ENCODE measurements around the gene ABI1. TPM values are rescaled to one million over a fixed set of nuclear protein-coding genes. Genes with fewer than 3 reads are reported as not detected.

ABI1 gene
- total RNA-seq, 3 donors from 2014 or later (not counting 1 experiment from before 2014, with no cell fraction given) = 94.8 to 116 (median 113) TPM

DNA sequence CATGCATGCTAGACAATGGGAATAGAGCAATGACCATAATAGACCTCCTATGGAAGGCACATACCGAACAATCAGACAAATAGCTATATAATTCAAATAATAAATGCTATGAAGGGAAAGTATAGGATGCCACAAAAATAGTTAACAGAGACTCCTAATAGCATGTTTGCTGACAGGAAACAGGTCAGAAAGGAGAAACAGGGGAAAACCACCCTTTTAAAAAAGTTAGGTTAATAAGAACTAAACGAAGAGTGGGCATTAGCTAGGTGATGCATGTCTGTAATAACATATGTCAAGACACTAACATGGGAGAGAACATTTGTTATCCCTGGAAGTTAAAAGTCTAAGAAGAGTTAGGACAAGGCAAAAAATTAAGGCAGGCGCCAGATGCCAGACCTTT is 58.9 kb downstream of the ABI1 start:
- DNase-seq (no peak), ATAC-seq (no peak)
- no peak for TF ChIP-seq CTCF (IDR thresholded peaks at IDR 0.05)
- Histone ChIP-seq H3K27ac (ENCODE audit: low read length) (no peak overlapping the region), H3K9me3 (ENCODE audit: control insufficient read depth, insufficient read depth, low read length) (no peaks in the 10 kb centered on the region), H3K27me3 (ENCODE audit: control insufficient read depth, insufficient read depth, low read length) (no peaks in the 10 kb centered on the region), H3K4me1 (ENCODE audit: control insufficient read depth, insufficient read depth, low read length) (peaks cover 6% of the 10 kb centered on the region), H3K36me3 (ENCODE audit: control insufficient read depth, insufficient read depth, low read length) (peaks cover 2% of the 10 kb centered on the region), H3K4me3 (ENCODE audit: low read length) (no peak overlapping the region)
- intact Hi-C loops (cut with micrococcal nuclease) = no loop called here
- Mint-ChIP-seq H3K27ac (peak overlapping the region; percentile 24 to 46), H3K9me3 (no peaks in the 10 kb centered on the region), H3K4me1 (peaks cover 88 to 91% of the 10 kb centered on the region in 2 donors), H3K4me3 (no peak overlapping the region), H3K27me3 (ENCODE audit: low read depth in 2 of 2) (no peaks in the 10 kb centered on the region), H3K36me3 (no peaks in the 10 kb centered on the region)
- WGBS (ENCODE audit: insufficient coverage) = 14% methylated on average over 1 of the region's 3 CpGs

DNA sequence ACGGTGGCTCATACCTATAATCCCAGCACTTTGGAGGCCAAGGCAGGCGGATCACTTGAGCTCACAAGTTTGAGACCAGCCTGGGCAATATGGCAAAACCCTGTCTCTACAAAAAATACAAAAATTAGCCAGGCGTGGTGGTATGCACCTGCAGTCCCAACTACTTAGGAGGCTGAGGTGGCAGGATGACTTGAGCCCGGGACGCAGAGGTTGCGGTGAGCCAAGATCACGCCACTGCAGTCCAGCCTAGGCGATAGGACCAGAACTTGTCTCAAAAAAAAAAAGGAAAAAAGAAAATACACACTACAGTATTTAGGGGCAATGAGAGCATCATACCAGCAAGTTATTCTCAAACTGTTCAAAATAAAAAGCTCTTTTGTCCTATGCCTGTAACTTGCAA is 59.5 kb downstream of the ABI1 start:
- peak overlapping the region in 1 of 2 donors; percentile 24 for H3K27ac Mint-ChIP-seq
- no peak for DNase-seq
- H3K4me3 ChIP-seq (ENCODE audit: low read length) = no peak overlapping the region
- H3K36me3 ChIP-seq (ENCODE audit: control insufficient read depth, insufficient read depth, low read length) = no peaks in the 10 kb centered on the region
- no peak overlapping the region for H3K4me3 Mint-ChIP-seq
- WGBS (ENCODE audit: insufficient coverage) = 92% methylated on average over 8 of the region's 8 CpGs
- intact Hi-C loops (cut with micrococcal nuclease) = no loop called here
- ATAC-seq = no peak
- no peak overlapping the region for H3K27ac ChIP-seq (ENCODE audit: low read length)
- no peaks in the 10 kb centered on the region for H3K9me3 Mint-ChIP-seq
- no peak for TF ChIP-seq CTCF (IDR thresholded peaks at IDR 0.05)
- H3K4me1 Mint-ChIP-seq = peaks cover 82 to 90% of the 10 kb centered on the region in 2 donors
- no peaks in the 10 kb centered on the region for H3K36me3 Mint-ChIP-seq
- no peaks in the 10 kb centered on the region for H3K9me3 ChIP-seq (ENCODE audit: control insufficient read depth, insufficient read depth, low read length)
- peaks cover 6% of the 10 kb centered on the region for H3K4me1 ChIP-seq (ENCODE audit: control insufficient read depth, insufficient read depth, low read length)
- H3K27me3 ChIP-seq (ENCODE audit: control insufficient read depth, insufficient read depth, low read length) = no peaks in the 10 kb centered on the region
- H3K27me3 Mint-ChIP-seq (ENCODE audit: low read depth in 2 of 2) = no peaks in the 10 kb centered on the region

GRCh38 chr10:26800468-26800867 is 60.3 kb downstream of the ABI1 start:
- ATAC-seq (no peak), DNase-seq (no peak)
- H3K27me3 Mint-ChIP-seq (ENCODE audit: low read depth in 2 of 2) = no peaks in the 10 kb centered on the region
- H3K27ac ChIP-seq (ENCODE audit: low read length) = no peak overlapping the region
- intact Hi-C loops (cut with micrococcal nuclease) = no loop called here
- no peak overlapping the region for H3K27ac Mint-ChIP-seq
- no peaks in the 10 kb centered on the region for H3K36me3 Mint-ChIP-seq
- no peak overlapping the region for H3K4me3 Mint-ChIP-seq
- peaks cover 81 to 90% of the 10 kb centered on the region in 2 donors for H3K4me1 Mint-ChIP-seq
- no peak for TF ChIP-seq CTCF (IDR thresholded peaks at IDR 0.05)
- H3K9me3 Mint-ChIP-seq = peaks cover 0 to 2% of the 10 kb centered on the region in 2 donors
- no peaks in the 10 kb centered on the region for H3K9me3 ChIP-seq (ENCODE audit: control insufficient read depth, insufficient read depth, low read length)
- no peak overlapping the region for H3K4me3 ChIP-seq (ENCODE audit: low read length)
- H3K36me3 ChIP-seq (ENCODE audit: control insufficient read depth, insufficient read depth, low read length) = no peaks in the 10 kb centered on the region
- 91% methylated on average over 4 of the region's 7 CpGs for WGBS (ENCODE audit: insufficient coverage)
- H3K4me1 ChIP-seq (ENCODE audit: control insufficient read depth, insufficient read depth, low read length) = peaks cover 6% of the 10 kb centered on the region
- no peaks in the 10 kb centered on the region for H3K27me3 ChIP-seq (ENCODE audit: control insufficient read depth, insufficient read depth, low read length)

GRCh38 chr10:26799342-26799741 is 61.4 kb downstream of the ABI1 start:
- Histone ChIP-seq H3K4me1 (ENCODE audit: control insufficient read depth, insufficient read depth, low read length) (peaks cover 9% of the 10 kb centered on the region), H3K36me3 (ENCODE audit: control insufficient read depth, insufficient read depth, low read length) (no peaks in the 10 kb centered on the region), H3K4me3 (ENCODE audit: low read length) (no peak overlapping the region), H3K27ac (ENCODE audit: low read length) (peak overlapping the region; percentile 7), H3K9me3 (ENCODE audit: control insufficient read depth, insufficient read depth, low read length) (no peaks in the 10 kb centered on the region), H3K27me3 (ENCODE audit: control insufficient read depth, insufficient read depth, low read length) (no peaks in the 10 kb centered on the region)
- H3K4me1 Mint-ChIP-seq = peaks cover 77 to 83% of the 10 kb centered on the region in 2 donors
- WGBS (ENCODE audit: insufficient coverage) = 0% methylated on average over 3 of the region's 4 CpGs
- H3K27ac Mint-ChIP-seq = peak overlapping the region in 1 of 2 donors; percentile 31
- H3K36me3 Mint-ChIP-seq = no peaks in the 10 kb centered on the region
- TF ChIP-seq CTCF (IDR thresholded peaks at IDR 0.05) = no peak
- H3K27me3 Mint-ChIP-seq (ENCODE audit: low read depth in 2 of 2) = no peaks in the 10 kb centered on the region
- no peak for ATAC-seq
- H3K4me3 Mint-ChIP-seq = peak overlapping the region; percentile 43
- H3K9me3 Mint-ChIP-seq = peaks cover 0 to 6% of the 10 kb centered on the region in 2 donors
- intact Hi-C loops (cut with micrococcal nuclease) = loop anchor here (5.0 kb wide), 1 partner anchor 43 kb away; no protein-coding TSS in a partner anchor
- DNase-seq = peak in 1 of 2 donors; percentile 42

Measured in natural killer cell (primary cell).